Measurements from ENCODE around the gene F12. TPM values are rescaled to one million over a fixed set of nuclear protein-coding genes. Genes with fewer than 3 reads are reported as not detected.
A peak's percentile ranks its signal among the peaks of the same experiment; 100 is the strongest.

Gene F12
- total and polyA plus RNA-seq, 2 donors (not counting 1 experiment from before 2014, with no cell fraction given) = 0.10 to 0.50 TPM

DNA sequence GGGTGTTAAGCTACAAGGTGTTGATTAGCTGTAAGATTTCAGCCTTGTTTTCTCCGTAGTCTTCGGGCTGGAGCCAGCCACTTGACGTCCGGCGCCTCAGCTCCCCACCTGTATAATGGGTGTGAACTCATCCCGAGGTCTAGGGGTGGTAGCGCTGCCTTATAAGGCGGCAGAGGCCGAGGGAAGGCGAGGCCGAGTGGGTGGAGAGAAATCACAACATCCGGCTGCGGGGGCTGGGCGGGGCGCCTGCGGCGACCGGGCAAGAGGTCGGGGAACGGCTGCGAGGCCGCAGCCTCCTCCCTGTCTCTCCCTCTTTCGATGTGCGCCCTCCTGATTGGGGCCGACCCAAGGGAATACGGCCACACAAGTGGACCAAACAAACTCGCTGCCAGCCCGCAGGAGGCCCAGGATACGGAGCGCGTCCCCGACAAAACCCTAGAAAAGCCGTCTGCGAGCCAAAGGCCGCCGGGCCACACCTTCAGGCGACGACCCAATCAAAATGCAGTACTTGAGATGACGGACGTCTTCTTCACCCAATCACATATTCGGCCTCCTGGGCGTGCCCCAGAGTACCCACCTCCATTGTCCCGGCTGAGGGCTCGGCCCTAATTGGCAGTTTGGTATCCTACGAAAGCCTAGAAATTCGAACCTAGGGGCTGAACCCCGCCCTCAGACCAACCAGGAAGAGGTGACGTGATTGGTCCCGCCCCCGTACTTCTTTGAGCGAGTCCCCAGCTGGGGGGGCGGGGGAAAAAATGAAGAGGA is 16.6 kb upstream of the F12 start:
- Histone ChIP-seq H4K20me1 (ENCODE audit: control insufficient read depth, extremely low read depth, insufficient read depth, low read length) (no peaks in the 10 kb centered on the region), H3K79me2 (ENCODE audit: control insufficient read depth, insufficient read depth, low read length) (peaks cover 21% of the 10 kb centered on the region), H3K36me3 (ENCODE audit: control insufficient read depth, insufficient read depth, low read length) (peaks cover 3% of the 10 kb centered on the region), H3K4me1 (ENCODE audit: control insufficient read depth, extremely low read depth, insufficient read depth, low read length) (peaks cover 12% of the 10 kb centered on the region), H3K4me2 (ENCODE audit: extremely low read depth, insufficient read depth, low read length) (peak overlapping the region; percentile 94), H3K27ac (ENCODE audit: insufficient read depth, low read length) (peak overlapping the region; percentile 91), H3K9ac (ENCODE audit: insufficient read depth, low read length) (peak overlapping the region; percentile 89), H2AFZ (ENCODE audit: low read length) (peak overlapping the region; percentile 86), H3K9me3 (ENCODE audit: control insufficient read depth, insufficient read depth, low read depth, low read length) (no peaks in the 10 kb centered on the region), H3K4me3 (replicated peaks in 1 of 4; ENCODE audit: control extremely low read depth in 1 of 4, insufficient read depth in 1 of 4, low read depth in 3 of 4, low read length in 4 of 4) (peak overlapping the region; percentile 63 to 68 (median 65)), H3K27me3 (ENCODE audit: control insufficient read depth, insufficient read depth, low read length) (no peaks in the 10 kb centered on the region)
- no peak for TF ChIP-seq EZH2 (IDR thresholded peaks at IDR 0.05; ENCODE audit: low read length, missing control alignments)
- TF ChIP-seq, protein P1, sequence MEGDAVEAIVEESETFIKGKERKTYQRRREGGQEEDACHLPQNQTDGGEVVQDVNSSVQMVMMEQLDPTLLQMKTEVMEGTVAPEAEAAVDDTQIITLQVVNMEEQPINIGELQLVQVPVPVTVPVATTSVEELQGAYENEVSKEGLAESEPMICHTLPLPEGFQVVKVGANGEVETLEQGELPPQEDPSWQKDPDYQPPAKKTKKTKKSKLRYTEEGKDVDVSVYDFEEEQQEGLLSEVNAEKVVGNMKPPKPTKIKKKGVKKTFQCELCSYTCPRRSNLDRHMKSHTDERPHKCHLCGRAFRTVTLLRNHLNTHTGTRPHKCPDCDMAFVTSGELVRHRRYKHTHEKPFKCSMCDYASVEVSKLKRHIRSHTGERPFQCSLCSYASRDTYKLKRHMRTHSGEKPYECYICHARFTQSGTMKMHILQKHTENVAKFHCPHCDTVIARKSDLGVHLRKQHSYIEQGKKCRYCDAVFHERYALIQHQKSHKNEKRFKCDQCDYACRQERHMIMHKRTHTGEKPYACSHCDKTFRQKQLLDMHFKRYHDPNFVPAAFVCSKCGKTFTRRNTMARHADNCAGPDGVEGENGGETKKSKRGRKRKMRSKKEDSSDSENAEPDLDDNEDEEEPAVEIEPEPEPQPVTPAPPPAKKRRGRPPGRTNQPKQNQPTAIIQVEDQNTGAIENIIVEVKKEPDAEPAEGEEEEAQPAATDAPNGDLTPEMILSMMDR (conservative IDR thresholded peaks at IDR 0.05 in 1 of 2, IDR thresholded peaks at IDR 0.05 in 1 of 2; ENCODE audit: low read depth in 1 of 2, low read length in 2 of 2) = no peak
- peak; percentile 100 for DNase-seq (ENCODE audit: low read depth in 2 of 2)

DNA sequence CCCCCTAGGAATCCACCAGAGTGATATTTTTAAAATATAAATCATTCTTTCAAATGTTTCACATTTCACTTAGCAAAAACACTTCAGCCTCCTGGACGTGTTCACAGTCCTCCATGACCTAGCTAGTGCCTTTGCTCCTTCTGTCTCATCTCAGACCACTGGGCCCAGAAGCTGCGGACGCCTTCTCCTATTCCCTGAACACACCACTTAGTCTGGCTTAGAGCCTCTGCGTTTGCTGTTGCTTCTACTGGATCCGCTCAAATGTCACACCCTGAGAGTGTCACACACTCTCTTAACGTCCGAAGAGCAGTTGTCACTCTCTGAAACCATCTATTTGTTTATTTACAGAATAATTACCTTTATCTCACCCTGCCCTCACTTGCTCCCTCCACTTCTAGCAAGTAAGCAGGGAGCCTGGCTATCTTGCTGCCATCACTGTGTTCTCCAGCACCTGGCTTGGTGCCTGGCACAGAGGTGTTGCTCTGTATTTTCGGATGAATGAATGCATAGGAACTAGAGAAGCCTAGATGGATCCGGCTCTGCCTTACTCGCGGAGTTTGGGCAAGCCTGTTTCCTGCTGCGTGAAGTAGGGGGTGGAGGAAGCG is 15.9 kb upstream of the F12 start:
- Histone ChIP-seq H3K27me3 (ENCODE audit: control insufficient read depth, insufficient read depth, low read length) (no peaks in the 10 kb centered on the region), H3K4me2 (ENCODE audit: extremely low read depth, insufficient read depth, low read length) (peak overlapping the region; percentile 94), H3K4me1 (ENCODE audit: control insufficient read depth, extremely low read depth, insufficient read depth, low read length) (peaks cover 12% of the 10 kb centered on the region), H3K79me2 (ENCODE audit: control insufficient read depth, insufficient read depth, low read length) (peaks cover 21% of the 10 kb centered on the region), H3K4me3 (replicated peaks in 1 of 4; ENCODE audit: control extremely low read depth in 1 of 4, insufficient read depth in 1 of 4, low read depth in 3 of 4, low read length in 4 of 4) (peak overlapping the region; percentile 63 to 68 (median 65)), H3K36me3 (ENCODE audit: control insufficient read depth, insufficient read depth, low read length) (peaks cover 2% of the 10 kb centered on the region), H3K27ac (ENCODE audit: insufficient read depth, low read length) (peak overlapping the region; percentile 91), H3K9me3 (ENCODE audit: control insufficient read depth, insufficient read depth, low read depth, low read length) (no peaks in the 10 kb centered on the region), H4K20me1 (ENCODE audit: control insufficient read depth, extremely low read depth, insufficient read depth, low read length) (no peaks in the 10 kb centered on the region), H3K9ac (ENCODE audit: insufficient read depth, low read length) (peak overlapping the region; percentile 89), H2AFZ (ENCODE audit: low read length) (peak overlapping the region; percentile 86)
- TF ChIP-seq, protein P1 (conservative IDR thresholded peaks at IDR 0.05 in 1 of 2, IDR thresholded peaks at IDR 0.05 in 1 of 2; ENCODE audit: low read depth in 1 of 2, low read length in 2 of 2) = no peak
- DNase-seq (ENCODE audit: low read depth in 2 of 2) = no peak

DNA sequence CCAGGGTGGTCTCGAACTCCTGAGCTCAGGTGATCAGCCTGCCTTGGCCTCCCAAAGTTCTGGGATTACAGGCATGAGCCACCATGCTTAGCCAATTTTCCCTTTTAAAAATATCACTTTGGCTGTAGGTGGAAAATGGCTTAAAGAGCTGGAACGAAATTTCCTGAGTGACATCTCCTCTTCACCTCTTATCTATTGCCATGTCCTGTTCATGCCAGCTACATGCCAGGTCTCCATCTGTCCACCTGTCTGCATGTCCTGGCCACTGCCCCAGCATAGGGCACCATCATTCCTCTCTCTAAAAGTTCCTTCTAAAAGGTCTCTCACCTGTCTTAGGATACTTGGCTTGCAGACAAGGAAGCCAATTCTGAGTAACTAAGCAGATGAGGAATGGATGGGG is 14.3 kb upstream of the F12 start:
- H3K79me2 ChIP-seq (ENCODE audit: control insufficient read depth, insufficient read depth, low read length) = peaks cover 17% of the 10 kb centered on the region
- no peak overlapping the region for H3K4me2 ChIP-seq (ENCODE audit: extremely low read depth, insufficient read depth, low read length)
- H3K9ac ChIP-seq (ENCODE audit: insufficient read depth, low read length) = no peak overlapping the region
- peaks cover 12% of the 10 kb centered on the region for H3K4me1 ChIP-seq (ENCODE audit: control insufficient read depth, extremely low read depth, insufficient read depth, low read length)
- H2AFZ ChIP-seq (ENCODE audit: low read length) = no peak overlapping the region
- no peaks in the 10 kb centered on the region for H3K9me3 ChIP-seq (ENCODE audit: control insufficient read depth, insufficient read depth, low read depth, low read length)
- H3K27me3 ChIP-seq (ENCODE audit: control insufficient read depth, insufficient read depth, low read length) = no peaks in the 10 kb centered on the region
- DNase-seq (ENCODE audit: low read depth in 2 of 2) = no peak
- H3K4me3 ChIP-seq (replicated peaks in 1 of 4; ENCODE audit: control extremely low read depth in 1 of 4, insufficient read depth in 1 of 4, low read depth in 3 of 4, low read length in 4 of 4) = no peak overlapping the region
- no peaks in the 10 kb centered on the region for H4K20me1 ChIP-seq (ENCODE audit: control insufficient read depth, extremely low read depth, insufficient read depth, low read length)
- no peak overlapping the region for H3K27ac ChIP-seq (ENCODE audit: insufficient read depth, low read length)
- H3K36me3 ChIP-seq (ENCODE audit: control insufficient read depth, insufficient read depth, low read length) = no peaks in the 10 kb centered on the region
- TF ChIP-seq EZH2 (IDR thresholded peaks at IDR 0.05; ENCODE audit: low read length, missing control alignments) = no peak
- TF ChIP-seq, protein P1 (conservative IDR thresholded peaks at IDR 0.05 in 1 of 2, IDR thresholded peaks at IDR 0.05 in 1 of 2; ENCODE audit: low read depth in 1 of 2, low read length in 2 of 2) = no peak

Measured in fibroblast of lung (primary cell).